GM10847 (cell line): ENCODE results near the gene ADRB2.

ENCODE experiments used
- POLR2A ChIP-seq: IDR thresholded peaks from 2 replicates; pipeline ENCODE4 v1.6.1; 2011; ENCODE audit not compliant: insufficient read length; ENCODE audit errors: extremely low read depth

ADRB2 gene

GRCh38 chr5:148826053-148826738, at the start of gene ADRB2:
ADRB2 (plus strand) TSS chr5:148826611; CDS start chr5:148826832, 221 bp downstream.
- peak; percentile 75 for TF ChIP-seq POLR2A

- no peak for TF ChIP-seq POLR2A
Measured at GRCh38 chr5:148776780-148777179, 49.6 kb upstream of the ADRB2 start.

GRCh38 chr5:148778882-148779281, 47.5 kb upstream of the ADRB2 start:
- no peak for TF ChIP-seq POLR2A

GRCh38 chr5:148780711-148781110, 45.7 kb upstream of the ADRB2 start:
- TF ChIP-seq POLR2A: no peak

- TF ChIP-seq POLR2A: no peak
Measured at GRCh38 chr5:148781766-148782165, 44.6 kb upstream of the ADRB2 start.

DNA sequence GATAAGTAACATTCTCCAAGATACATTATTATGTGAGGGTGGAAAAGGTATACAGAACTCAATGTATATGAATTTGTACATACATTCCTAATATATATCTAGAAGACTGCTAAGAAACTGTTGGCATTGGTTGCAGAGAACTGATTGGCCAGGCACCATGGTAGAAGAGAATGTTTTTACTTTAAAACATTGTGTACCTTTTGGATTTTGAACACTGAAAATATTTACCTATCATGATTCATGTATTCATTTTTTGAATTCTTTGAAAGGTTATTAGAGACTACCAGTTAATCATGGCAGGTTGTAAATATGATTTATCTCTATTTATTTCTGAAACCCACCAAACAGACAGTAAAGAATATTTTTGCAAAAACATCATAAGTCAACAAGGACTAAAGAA, 41.2 kb upstream of the ADRB2 start:
- no peak for TF ChIP-seq POLR2A

- no peak for TF ChIP-seq POLR2A
Measured at GRCh38 chr5:148786456-148786855, 40.0 kb upstream of the ADRB2 start.

DNA sequence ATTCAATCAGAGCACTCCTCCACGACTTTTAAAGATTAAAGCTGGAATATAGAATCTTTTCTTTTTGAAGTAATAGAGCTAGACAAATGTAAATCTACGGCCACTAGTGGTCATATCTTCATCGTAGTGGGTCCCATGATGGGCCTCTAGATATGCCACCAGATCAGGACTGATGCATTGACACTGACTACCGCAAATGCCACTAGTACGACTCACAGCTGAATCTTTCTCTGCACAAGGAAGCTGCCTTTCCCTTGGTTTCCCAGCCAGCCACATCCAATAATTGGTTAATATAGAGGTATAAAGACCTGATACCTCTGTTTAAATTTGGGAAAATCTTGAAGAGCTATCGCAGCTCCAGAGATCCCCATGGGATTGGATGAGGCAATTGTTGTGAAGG, 37.8 kb upstream of the ADRB2 start:
- no peak for TF ChIP-seq POLR2A

DNA sequence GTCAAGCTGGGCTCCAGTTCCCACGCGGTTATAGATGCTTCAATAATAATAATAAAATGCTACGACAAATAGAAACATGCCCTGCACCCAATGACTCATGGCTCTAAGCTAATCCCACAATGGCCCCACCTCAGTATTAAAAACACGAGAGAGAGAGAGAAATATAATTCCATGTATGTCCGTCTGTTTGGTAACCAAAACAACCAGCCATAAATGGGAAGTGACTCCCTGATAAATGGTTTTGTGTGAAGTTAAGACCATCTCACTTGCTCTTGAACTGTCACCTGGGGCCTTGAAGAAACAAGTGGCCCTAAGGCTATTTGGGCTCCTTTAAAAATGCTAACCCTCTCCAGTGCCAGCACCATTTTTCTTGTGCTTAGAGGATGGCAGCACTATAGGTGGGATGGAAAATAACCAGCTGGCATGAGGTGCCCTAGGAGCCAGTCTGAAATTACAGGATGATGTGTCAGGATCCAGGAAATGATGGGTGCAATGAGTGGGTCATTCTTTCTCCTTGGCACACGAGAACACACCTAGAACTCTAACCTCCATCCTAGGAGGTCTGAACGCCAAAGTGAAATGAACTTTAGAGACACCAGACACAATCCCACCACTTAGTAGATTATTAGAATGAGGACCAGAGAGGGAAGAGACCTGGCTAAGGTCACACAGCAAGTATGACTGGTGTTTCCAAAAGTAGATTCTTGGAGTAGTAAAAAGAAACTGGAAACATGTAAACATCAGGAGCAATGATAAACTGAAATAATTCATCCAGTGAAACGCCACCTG, 35.7 kb upstream of the ADRB2 start:
- TF ChIP-seq POLR2A: no peak

GRCh38 chr5:148791334-148791667, 35.1 kb upstream of the ADRB2 start:
- TF ChIP-seq POLR2A: no peak

DNA sequence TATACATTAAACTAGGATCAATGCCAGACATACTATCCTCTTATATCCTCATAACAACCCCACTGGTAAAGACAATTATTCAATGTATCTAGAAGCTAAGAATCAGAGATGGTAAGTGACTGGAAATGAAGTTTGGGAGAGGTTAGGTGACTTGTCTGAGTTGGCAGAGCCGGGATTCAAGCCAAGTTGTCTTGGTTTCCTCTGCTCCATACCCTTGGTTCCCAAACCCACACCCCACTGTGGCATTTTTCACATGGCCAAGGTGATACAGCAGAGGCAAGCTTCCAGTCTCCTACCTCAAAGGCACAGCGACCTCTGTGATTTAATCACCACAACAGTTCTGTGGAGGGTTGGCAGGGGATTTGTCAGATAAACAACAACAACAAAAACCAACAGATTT, 34.7 kb upstream of the ADRB2 start:
- no peak for TF ChIP-seq POLR2A

DNA sequence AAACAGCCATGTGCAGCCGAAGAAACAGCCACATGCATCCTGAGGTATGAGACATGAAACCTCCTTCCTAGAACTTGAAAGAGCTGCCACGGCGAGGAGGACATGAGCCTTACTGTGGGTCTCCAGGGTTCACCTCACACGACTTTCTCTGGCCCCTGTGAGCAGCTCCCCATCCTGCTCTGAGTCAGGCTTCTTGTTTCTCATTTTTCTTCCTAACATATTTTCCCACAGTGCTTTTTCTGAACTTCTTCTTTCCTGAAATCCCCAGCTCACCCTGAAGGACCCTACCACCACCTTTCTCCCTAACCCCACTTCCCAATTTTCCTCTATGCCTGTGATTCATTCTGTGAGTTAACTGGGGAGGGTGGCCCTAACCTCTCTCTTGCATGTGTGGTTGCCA, 33.7 kb upstream of the ADRB2 start:
- TF ChIP-seq POLR2A: no peak

- no peak for TF ChIP-seq POLR2A
Measured at GRCh38 chr5:148793261-148793660, 33.1 kb upstream of the ADRB2 start.

GRCh38 chr5:148794275-148794674, 32.1 kb upstream of the ADRB2 start:
- TF ChIP-seq POLR2A: no peak

DNA sequence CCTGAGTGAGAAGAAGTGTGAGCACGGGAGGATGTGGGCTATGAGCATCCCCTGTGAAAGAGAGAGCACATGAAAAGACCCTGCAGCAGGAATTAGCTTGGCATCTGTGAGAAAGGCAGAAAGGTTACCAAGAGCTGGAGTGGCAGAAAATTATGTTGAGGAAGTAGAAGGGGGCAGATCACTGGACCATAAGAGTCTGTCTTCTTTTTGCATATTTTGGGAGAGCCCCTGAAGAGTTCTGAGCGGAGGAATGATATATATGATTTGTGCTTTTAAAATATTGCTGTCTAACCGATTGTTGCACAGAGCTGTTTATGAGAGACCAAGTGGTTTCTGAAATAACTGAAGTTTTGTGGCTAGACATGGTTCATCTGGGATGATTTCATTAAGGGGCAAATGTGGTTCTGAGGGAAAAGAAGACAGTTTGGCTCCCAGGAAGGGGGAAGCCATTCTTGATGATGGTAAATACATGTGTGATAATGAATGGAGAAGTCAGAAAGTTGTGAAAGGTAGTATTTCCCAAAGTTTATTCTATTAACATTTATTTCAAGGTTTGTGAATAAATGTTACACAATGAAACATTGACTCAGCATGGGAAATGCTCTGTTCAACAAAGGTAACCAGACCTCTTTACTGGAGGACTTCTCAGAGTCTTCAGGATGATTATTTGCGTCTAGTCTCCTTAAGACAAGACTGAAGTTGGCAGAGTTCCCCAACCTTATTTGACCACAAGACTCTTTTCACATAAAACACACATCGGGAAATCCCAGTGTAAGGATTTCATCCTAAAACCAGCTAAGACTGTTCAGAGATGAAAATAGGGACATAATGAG, 31.5 kb upstream of the ADRB2 start:
- TF ChIP-seq POLR2A: no peak

DNA sequence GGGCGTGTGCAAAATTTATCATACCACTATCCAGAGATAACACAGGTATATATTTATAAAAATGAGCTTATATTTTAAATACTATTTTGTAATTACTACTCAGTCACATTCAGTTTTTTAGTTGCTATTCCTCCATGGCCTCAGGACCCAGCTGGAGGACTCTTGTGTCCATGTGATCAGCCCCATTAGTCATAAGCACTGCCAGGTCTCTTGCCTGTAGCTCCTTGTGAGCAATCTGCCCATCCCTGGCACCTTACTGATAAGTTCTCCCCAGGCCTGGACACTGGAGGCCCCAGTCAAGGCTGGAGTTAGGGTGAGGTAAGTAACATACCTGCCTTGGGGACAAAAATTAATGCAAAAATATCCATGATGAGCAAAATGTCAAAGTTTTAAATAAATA, 29.5 kb upstream of the ADRB2 start:
- TF ChIP-seq POLR2A: no peak
